Esophagus muscularis mucosa (tissue), 4 donors: ENCODE results near the gene PPP2R3C. TPM values are rescaled to one million over a fixed set of nuclear protein-coding genes. Genes with fewer than 3 reads are reported as not detected.
"Not testable (repeated sequence)": the region's sequence is repeated elsewhere in the genome, so short reads cannot be mapped to it uniquely, and the experiment has no call there.

ENCODE experiments used
- DNase-seq: peaks from one replicate; pipeline ENCODE4 v3.0.0-alpha.2; 2017; ENCODE audit errors: extremely low spot score
- H3K27ac ChIP-seq, 4 donors: fragments of 200-600 bp; sonication (generic); replicated peaks in 1 of 4; 1 replicate in 3 of 4; 2 replicates in 1 of 4; pipeline ENCODE4 v1.5.1; 2016 to 2019; ENCODE audit warnings: mild to moderate bottlenecking in 1 of 4
- H3K27me3 ChIP-seq, 4 donors: fragments of 200-600 bp; sonication (generic); one replicate each; pipeline versions ENCODE4 v1.5.1 to v1.6.0; 2016 to 2019
- H3K36me3 ChIP-seq, 4 donors: fragments of 200-600 bp; sonication (generic); one replicate each; pipeline ENCODE4 v1.5.1; 2016 to 2019
- H3K4me1 ChIP-seq, 4 donors: fragments of 200-600 bp; sonication (generic); one replicate each; pipeline ENCODE4 v1.5.1; 2016 to 2019
- H3K4me3 ChIP-seq, 4 donors: fragments of 200-600 bp; sonication (generic); 1 replicate in 2 of 4; 2 replicates in 2 of 4; pipeline ENCODE4 v1.5.1; 2016 to 2019; ENCODE audit warnings: mild to moderate bottlenecking in 4 of 4, moderate library complexity in 1 of 4
- H3K9me3 ChIP-seq, 4 donors: fragments of 200-600 bp; sonication (generic); 1 replicate in 3 of 4; 2 replicates in 1 of 4; pipeline ENCODE4 v1.5.1; 2016 to 2019
- EP300 ChIP-seq: sonication (generic); formaldehyde crosslinking; IDR thresholded peaks from one replicate; pipeline ENCODE4 v1.6.1; 2017; ENCODE audit warnings: antibody characterized with exemption
- POLR2A ChIP-seq: fragments of 450-650 bp; IDR thresholded peaks from one replicate; pipeline ENCODE4 v1.6.1; 2017; ENCODE audit warnings: antibody characterized with exemption, moderate library complexity, mild to moderate bottlenecking, low read depth
- POLR2AphosphoS5 ChIP-seq, 2 donors: sonication (generic); formaldehyde crosslinking; IDR thresholded peaks; one replicate each; pipeline ENCODE4 v1.6.1; 2017; ENCODE audit warnings: antibody characterized with exemption in 2 of 2
- WGBS: methylation state at CpG from one replicate; pipeline ENCODE4 v1.1.5; 2018; 5-methylcytosine and 5-hydroxymethylcytosine counted together
- intact Hi-C: fragments of 100-400 bp; cut with DNase I; formaldehyde crosslinking; loops from one replicate; pipeline ENCODE4 v1.15.1; 2023
- total RNA-seq, 4 donors: library from RNA; depleted of rRNA; stranded (reverse); fragments of >200 nt; gene quantifications; one replicate each; pipeline versions ENCODE4 v1.1.0 to v1.2.1, GENCODE V29; 2016
- TF ChIP-seq, protein P1 (sequence below), 3 experiments: fragments of 200-600 bp in 2 of 3; fragments of 450-650 bp in 1 of 3; sonication (generic) in 2 of 3; IDR thresholded peaks; one replicate each; pipeline ENCODE4 v1.5.1; 2017 to 2019; ENCODE audit warnings: antibody characterized with exemption in 3 of 3, mild to moderate bottlenecking in 2 of 3, moderate library complexity in 1 of 3

The PPP2R3C gene
- total RNA-seq, 4 donors from 2014 or later: 29.5 to 48.6 (median 36.8) TPM

DNA sequence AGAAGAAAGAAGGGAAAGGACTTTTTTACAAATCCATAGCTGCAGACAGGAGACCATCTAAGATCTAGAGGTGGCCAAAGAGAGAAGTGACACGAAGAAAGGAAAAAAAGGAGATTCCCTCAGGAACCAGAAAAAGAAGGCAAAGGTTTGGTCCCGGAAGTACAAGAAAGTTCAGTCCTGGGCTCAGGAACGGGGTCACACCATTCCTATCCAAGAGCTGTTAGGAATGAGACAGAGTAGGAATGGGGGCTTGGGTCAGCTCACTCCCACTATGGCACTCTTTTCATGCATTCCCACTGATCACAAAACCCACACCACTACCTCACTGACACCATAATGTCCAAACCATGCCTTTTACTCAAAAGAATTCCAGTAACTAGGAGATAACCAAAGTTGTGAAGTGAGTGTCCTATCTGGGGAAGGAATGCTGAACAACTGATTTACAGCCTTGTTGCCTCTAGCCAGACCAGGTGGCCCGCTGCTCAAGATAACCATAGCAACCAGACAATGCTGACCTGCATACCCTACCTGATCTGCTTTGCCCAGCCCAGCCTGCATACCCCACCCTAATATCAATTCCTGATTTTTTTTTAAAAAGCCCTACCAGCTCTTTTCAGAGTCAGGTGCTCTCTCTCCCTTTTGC, 8.4 kb downstream of the PPP2R3C start:
- DNase-seq: no peak
- TF ChIP-seq, protein P1, sequence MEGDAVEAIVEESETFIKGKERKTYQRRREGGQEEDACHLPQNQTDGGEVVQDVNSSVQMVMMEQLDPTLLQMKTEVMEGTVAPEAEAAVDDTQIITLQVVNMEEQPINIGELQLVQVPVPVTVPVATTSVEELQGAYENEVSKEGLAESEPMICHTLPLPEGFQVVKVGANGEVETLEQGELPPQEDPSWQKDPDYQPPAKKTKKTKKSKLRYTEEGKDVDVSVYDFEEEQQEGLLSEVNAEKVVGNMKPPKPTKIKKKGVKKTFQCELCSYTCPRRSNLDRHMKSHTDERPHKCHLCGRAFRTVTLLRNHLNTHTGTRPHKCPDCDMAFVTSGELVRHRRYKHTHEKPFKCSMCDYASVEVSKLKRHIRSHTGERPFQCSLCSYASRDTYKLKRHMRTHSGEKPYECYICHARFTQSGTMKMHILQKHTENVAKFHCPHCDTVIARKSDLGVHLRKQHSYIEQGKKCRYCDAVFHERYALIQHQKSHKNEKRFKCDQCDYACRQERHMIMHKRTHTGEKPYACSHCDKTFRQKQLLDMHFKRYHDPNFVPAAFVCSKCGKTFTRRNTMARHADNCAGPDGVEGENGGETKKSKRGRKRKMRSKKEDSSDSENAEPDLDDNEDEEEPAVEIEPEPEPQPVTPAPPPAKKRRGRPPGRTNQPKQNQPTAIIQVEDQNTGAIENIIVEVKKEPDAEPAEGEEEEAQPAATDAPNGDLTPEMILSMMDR (IDR thresholded peaks at IDR 0.05): no peak
- TF ChIP-seq EP300: no peak
- TF ChIP-seq POLR2A: no peak
- TF ChIP-seq POLR2AphosphoS5 (IDR thresholded peaks at IDR 0.05): no peak
- Histone ChIP-seq H3K27ac (no peak overlapping the region), H3K4me3 (no peak overlapping the region), H3K36me3 (peaks cover 36 to 80% (median 70%) of the 10 kb centered on the region in 4 donors), H3K4me1 (peaks cover 0 to 12% (median 8%) of the 10 kb centered on the region in 4 donors), H3K27me3 (no peaks in the 10 kb centered on the region), H3K9me3 (no peaks in the 10 kb centered on the region)
- intact Hi-C loops: no loop called here
- WGBS: 97% methylated on average over 4 of the region's 4 CpGs

DNA sequence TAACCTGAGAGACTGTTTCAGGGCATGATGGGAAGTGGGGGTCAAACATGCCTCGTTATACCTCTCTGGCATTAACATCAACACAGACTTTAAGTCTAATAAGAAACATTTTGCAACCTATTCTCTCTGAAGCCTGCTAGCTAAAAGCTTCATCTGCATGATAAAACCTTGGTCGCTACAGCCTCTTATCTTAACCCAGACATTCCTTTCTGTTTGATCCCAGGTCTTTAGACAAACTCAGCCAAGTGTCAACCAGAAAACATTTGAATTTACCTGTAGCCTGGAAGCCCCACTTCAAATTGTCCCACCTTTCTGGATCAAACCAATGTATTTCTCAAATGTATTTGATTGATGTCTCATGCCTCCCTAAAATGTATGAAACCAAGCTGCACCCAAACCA, 9.1 kb downstream of the PPP2R3C start:
- 92% methylated on average over 2 of the region's 2 CpGs for WGBS
- Histone ChIP-seq H3K36me3 (peaks cover 36 to 88% (median 76%) of the 10 kb centered on the region in 4 donors), H3K27me3 (no peaks in the 10 kb centered on the region), H3K4me1 (peaks cover 0 to 6% (median 3%) of the 10 kb centered on the region in 4 donors), H3K4me3 (no peak overlapping the region), H3K9me3 (no peaks in the 10 kb centered on the region), H3K27ac (no peak overlapping the region)
- TF ChIP-seq POLR2A (no peak), POLR2AphosphoS5 (IDR thresholded peaks at IDR 0.05) (no peak), EP300 (no peak)
- TF ChIP-seq, protein P1 (IDR thresholded peaks at IDR 0.05): no peak
- intact Hi-C loops: no loop called here
- no peak for DNase-seq

DNA sequence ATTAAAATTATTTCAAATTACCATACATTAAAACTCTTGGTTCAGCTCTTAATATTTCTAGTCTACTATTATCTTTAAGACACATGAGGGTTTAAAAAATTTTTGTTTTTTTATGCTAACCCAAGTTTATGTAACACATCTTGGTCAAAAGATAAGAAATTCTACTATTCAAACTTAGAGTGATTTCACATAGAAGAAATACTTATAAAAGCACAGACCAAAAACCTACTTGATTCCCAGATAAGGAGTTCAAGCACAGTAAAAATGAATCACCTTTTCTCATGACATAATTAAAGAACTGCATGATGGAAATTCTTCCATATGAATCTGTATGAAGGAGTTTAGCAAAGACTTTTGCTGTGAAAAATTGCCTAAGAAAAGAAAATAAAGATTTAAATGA, 13.9 kb downstream of the PPP2R3C start:
- no peaks in the 10 kb centered on the region for H3K9me3 ChIP-seq
- H3K36me3 ChIP-seq: peaks cover 40 to 97% (median 90%) of the 10 kb centered on the region in 4 donors
- no peaks in the 10 kb centered on the region for H3K4me1 ChIP-seq
- TF ChIP-seq POLR2A (no peak), POLR2AphosphoS5 (IDR thresholded peaks at IDR 0.05) (no peak), EP300 (no peak)
- TF ChIP-seq, protein P1 (IDR thresholded peaks at IDR 0.05): no peak
- H3K27ac ChIP-seq: no peak overlapping the region
- H3K27me3 ChIP-seq: no peaks in the 10 kb centered on the region
- no peak for DNase-seq
- intact Hi-C loops: no loop called here
- H3K4me3 ChIP-seq: no peak overlapping the region

DNA sequence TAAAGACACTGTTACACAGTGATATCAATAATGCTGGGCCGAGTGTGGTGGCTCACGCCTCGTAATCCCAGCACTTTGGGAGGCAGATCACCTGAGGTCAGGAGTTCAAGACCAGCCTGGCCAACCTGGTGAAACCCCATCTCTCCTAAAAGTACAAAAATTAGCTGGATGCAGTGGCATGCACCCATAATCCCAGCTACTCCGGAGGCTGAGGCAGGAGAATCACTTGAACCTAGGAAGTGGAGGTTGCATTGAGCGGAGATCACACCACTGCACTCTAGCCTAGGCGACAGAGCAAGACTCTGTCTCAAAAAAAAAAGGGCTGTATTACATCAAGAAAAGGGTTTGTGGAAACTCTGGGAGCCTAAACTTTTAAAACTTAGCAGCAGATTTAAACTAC, 27.1 kb downstream of the PPP2R3C start:
- H3K4me3 ChIP-seq, intact Hi-C loops, H3K27me3 ChIP-seq, DNase-seq, H3K9me3 ChIP-seq, H3K4me1 ChIP-seq, H3K27ac ChIP-seq: not testable (repeated sequence)
- WGBS: 91% methylated on average over 6 of the region's 6 CpGs
- H3K36me3 ChIP-seq: peaks cover 29 to 99% (median 74%) of the 10 kb centered on the region in 4 donors

DNA sequence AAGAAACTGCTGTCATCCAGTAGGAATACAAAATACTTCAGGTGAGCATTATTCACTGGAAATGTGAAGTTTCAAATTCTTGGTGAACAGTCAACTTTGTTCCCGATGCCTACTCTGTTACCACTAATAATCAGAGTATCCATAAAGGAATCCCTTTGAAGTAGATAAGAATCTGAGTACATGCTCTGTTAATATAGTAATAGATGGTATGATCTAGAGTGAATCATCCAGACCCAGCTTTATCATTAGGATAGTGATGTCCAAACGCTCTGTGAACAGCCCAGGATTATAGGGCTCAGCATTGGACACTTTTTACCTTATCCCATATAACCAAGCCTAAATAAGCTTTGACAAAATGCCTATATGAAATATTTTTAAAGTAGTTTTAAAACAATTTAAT, 33.3 kb downstream of the PPP2R3C start:
- DNase-seq: no peak
- no peak for TF ChIP-seq POLR2A
- TF ChIP-seq, protein P1 (IDR thresholded peaks at IDR 0.05): no peak
- no peak for TF ChIP-seq POLR2AphosphoS5 (IDR thresholded peaks at IDR 0.05)
- no peak for TF ChIP-seq EP300
- Histone ChIP-seq H3K9me3 (no peaks in the 10 kb centered on the region), H3K27me3 (no peaks in the 10 kb centered on the region), H3K27ac (no peak overlapping the region), H3K4me3 (no peak overlapping the region), H3K4me1 (no peaks in the 10 kb centered on the region), H3K36me3 (peaks cover 48 to 99% (median 73%) of the 10 kb centered on the region in 4 donors)
- intact Hi-C loops: no loop called here
- 92% methylated on average over 2 of the region's 2 CpGs for WGBS
